Mammary epithelial cell (primary cell): ENCODE measurements around the gene GRP.
"Not testable (repeated sequence)": the region's sequence is repeated elsewhere in the genome, so short reads cannot be mapped to it uniquely, and the experiment has no call there.

Source experiments
- EZH2 ChIP-seq: IDR thresholded peaks from 2 replicates; pipeline ENCODE4 v1.6.1; 2012; ENCODE audit warnings: low read length, inconsistent platforms, borderline replicate concordance
- TF ChIP-seq, protein P1 (sequence below), 2 donors: IDR thresholded peaks in 1 of 2; conservative IDR thresholded peaks in 1 of 2; 2 replicates each; pipeline ENCODE4 v1.5.1; 2011 to 2012; ENCODE audit warnings: inconsistent platforms in 2 of 2, low read length in 2 of 2, mild to moderate bottlenecking in 2 of 2, control low read depth in 1 of 2, low read depth in 1 of 2; ENCODE audit not compliant: insufficient read depth in 1 of 2; ENCODE audit errors: extremely low read depth in 1 of 2

- TF ChIP-seq, protein P1, sequence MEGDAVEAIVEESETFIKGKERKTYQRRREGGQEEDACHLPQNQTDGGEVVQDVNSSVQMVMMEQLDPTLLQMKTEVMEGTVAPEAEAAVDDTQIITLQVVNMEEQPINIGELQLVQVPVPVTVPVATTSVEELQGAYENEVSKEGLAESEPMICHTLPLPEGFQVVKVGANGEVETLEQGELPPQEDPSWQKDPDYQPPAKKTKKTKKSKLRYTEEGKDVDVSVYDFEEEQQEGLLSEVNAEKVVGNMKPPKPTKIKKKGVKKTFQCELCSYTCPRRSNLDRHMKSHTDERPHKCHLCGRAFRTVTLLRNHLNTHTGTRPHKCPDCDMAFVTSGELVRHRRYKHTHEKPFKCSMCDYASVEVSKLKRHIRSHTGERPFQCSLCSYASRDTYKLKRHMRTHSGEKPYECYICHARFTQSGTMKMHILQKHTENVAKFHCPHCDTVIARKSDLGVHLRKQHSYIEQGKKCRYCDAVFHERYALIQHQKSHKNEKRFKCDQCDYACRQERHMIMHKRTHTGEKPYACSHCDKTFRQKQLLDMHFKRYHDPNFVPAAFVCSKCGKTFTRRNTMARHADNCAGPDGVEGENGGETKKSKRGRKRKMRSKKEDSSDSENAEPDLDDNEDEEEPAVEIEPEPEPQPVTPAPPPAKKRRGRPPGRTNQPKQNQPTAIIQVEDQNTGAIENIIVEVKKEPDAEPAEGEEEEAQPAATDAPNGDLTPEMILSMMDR (conservative IDR thresholded peaks at IDR 0.05 in 1 of 2, IDR thresholded peaks at IDR 0.05 in 1 of 2; ENCODE audit: extremely low read depth in 1 of 2, insufficient read depth in 1 of 2, low read depth in 1 of 2, low read length in 2 of 2) = not testable (repeated sequence)
- not testable (repeated sequence) for TF ChIP-seq EZH2
Measured at GRCh38 chr18:59255491-59255890, 35.5 kb downstream of the GRP start.
